Chondrocyte (in vitro differentiated cells): ENCODE measurements around the gene DZIP1. TPM values are rescaled to one million over a fixed set of nuclear protein-coding genes. Genes with fewer than 3 reads are reported as not detected.

Experiments used
- DNase-seq: peaks from one replicate; pipeline ENCODE4 v3.0.0; 2021; ENCODE audit warnings: mixed read lengths, low spot score
- H3K27ac Mint-ChIP-seq: one replicate; pipeline ENCODE4 v1.8.0; 2021; ENCODE audit warnings: mild to moderate bottlenecking, moderate library complexity, mixed read lengths; ENCODE audit not compliant: unreplicated experiment
- H3K27me3 Mint-ChIP-seq: 2 replicates; pipeline ENCODE4 v1.8.0; 2021; ENCODE audit warnings: low read depth, mixed read lengths
- H3K36me3 Mint-ChIP-seq: 2 replicates; pipeline ENCODE4 v1.8.0; 2021; ENCODE audit warnings: low read depth, mixed read lengths
- H3K4me1 Mint-ChIP-seq: 2 replicates; pipeline ENCODE4 v1.8.0; 2021; ENCODE audit warnings: low read depth, mild to moderate bottlenecking, mixed read lengths
- H3K4me3 Mint-ChIP-seq: one replicate; pipeline ENCODE4 v1.8.0; 2021; ENCODE audit warnings: mild to moderate bottlenecking, moderate library complexity, mixed read lengths; ENCODE audit not compliant: unreplicated experiment
- H3K9me3 Mint-ChIP-seq: 2 replicates; pipeline ENCODE4 v1.8.0; 2021; ENCODE audit warnings: low read depth, mixed read lengths
- total RNA-seq: library from RNA; stranded (reverse); gene quantifications from 3 replicates; pipeline ENCODE4 v1.2.1, GENCODE V29; 2021
- TF ChIP-seq, protein P1 (sequence below): fragments of 200-600 bp; sonication (generic); IDR thresholded peaks from 2 replicates; pipeline ENCODE4 v1.5.0; 2021; ENCODE audit warnings: antibody characterized with exemption, mild to moderate bottlenecking, moderate library complexity

Gene DZIP1
- total RNA-seq, 1 donor from 2014 or later: 42.4 TPM

DNA sequence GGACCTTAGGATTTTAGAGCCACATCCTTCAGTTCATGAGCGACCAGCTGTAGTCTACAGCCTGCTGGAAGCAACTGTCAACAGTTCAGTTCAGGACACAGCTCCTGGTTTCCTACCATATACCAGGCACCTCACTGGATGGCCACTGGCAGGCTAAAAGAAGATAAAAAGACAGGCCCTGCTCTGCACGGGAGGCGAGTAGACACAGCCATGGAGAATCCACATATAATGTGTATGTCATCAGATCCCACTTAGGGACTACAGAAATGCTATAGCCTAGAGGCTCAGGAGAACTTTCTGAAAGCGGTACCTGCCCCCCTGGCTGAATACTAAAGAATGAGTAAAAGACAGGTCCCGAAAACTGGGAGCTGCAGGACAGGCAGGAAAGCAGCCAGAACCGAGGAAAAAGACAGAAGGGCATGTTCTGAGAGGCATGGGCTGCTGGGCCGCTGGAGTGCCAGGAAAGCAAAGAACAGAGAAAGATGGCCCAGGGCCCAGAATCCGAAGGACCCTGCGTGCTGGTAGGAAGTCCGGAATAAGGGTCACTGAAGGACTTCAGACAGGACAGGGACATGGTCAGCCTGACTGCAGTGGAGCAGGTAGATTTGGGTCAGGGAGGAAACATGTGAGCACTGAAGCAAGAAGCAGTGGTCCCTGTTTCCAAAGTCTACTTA lies 23.5 kb downstream of the DZIP1 start:
- no peak for DNase-seq
- H3K27me3 Mint-ChIP-seq: no peaks in the 10 kb centered on the region
- H3K27ac Mint-ChIP-seq: no peak overlapping the region
- no peaks in the 10 kb centered on the region for H3K9me3 Mint-ChIP-seq
- TF ChIP-seq, protein P1, sequence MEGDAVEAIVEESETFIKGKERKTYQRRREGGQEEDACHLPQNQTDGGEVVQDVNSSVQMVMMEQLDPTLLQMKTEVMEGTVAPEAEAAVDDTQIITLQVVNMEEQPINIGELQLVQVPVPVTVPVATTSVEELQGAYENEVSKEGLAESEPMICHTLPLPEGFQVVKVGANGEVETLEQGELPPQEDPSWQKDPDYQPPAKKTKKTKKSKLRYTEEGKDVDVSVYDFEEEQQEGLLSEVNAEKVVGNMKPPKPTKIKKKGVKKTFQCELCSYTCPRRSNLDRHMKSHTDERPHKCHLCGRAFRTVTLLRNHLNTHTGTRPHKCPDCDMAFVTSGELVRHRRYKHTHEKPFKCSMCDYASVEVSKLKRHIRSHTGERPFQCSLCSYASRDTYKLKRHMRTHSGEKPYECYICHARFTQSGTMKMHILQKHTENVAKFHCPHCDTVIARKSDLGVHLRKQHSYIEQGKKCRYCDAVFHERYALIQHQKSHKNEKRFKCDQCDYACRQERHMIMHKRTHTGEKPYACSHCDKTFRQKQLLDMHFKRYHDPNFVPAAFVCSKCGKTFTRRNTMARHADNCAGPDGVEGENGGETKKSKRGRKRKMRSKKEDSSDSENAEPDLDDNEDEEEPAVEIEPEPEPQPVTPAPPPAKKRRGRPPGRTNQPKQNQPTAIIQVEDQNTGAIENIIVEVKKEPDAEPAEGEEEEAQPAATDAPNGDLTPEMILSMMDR: no peak
- peaks cover 8% of the 10 kb centered on the region for H3K4me1 Mint-ChIP-seq
- peaks cover 40% of the 10 kb centered on the region for H3K36me3 Mint-ChIP-seq
- no peak overlapping the region for H3K4me3 Mint-ChIP-seq

DNA sequence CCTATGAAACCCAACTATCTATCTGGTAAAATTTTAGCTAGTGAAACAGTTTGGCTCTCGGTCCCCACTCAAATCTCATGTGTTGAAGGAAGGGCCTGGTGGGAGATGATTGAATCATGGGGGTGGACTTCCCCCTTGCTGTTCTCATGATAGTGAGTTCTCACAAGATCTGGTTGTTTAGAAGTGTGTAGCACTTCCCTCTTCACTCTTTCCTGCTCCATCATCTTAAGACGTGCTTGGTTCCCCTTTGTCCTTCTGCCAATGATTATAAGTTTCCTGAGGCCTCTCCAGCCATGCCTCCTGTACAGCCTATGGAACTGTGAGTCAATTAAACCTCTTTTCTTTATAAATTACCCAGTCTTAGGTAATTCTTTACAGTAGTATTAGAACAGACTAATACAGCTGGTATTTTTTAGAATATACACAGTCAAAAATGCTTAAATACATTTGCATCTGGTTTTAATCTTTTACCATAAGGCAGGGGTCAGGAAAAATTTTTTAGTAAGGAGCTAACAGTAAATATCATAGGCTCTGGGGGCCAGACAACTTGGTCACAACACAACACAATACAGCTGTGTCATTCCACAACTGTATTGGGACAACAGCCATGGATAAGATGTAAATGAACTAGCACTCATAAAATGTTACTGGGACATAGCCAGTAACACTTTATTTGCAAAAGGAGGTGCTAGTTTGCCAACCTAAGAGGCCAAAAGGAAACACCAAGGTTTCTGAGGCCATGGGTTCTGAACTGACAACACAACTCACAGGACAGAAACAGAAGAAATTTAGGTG lies 24.3 kb downstream of the DZIP1 start:
- no peaks in the 10 kb centered on the region for H3K27me3 Mint-ChIP-seq
- TF ChIP-seq, protein P1: no peak
- H3K4me1 Mint-ChIP-seq: peaks cover 8% of the 10 kb centered on the region
- no peaks in the 10 kb centered on the region for H3K9me3 Mint-ChIP-seq
- H3K27ac Mint-ChIP-seq: no peak overlapping the region
- peaks cover 39% of the 10 kb centered on the region for H3K36me3 Mint-ChIP-seq
- H3K4me3 Mint-ChIP-seq: no peak overlapping the region
- no peak for DNase-seq

DNA sequence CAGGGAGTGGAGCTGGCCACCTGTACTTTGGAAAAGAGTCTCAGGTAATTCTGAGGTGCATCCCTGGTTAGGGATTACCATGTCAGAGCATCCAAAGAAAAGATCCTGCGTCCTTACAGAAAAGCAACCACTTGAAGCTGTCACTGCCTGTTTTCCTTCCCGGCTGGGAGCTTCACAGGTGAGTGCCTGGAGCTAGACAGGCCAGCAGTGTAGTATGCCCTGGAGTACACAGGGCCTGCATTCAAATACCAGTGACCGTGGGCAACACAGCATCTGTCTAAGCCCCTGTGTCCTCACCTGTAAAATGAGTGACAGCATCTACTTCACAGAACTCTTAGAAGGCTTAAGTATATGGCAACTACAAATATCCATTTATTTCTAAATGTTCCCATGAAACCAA lies 29.0 kb downstream of the DZIP1 start:
- H3K9me3 Mint-ChIP-seq: no peaks in the 10 kb centered on the region
- H3K4me3 Mint-ChIP-seq: no peak overlapping the region
- H3K4me1 Mint-ChIP-seq: no peaks in the 10 kb centered on the region

DNA sequence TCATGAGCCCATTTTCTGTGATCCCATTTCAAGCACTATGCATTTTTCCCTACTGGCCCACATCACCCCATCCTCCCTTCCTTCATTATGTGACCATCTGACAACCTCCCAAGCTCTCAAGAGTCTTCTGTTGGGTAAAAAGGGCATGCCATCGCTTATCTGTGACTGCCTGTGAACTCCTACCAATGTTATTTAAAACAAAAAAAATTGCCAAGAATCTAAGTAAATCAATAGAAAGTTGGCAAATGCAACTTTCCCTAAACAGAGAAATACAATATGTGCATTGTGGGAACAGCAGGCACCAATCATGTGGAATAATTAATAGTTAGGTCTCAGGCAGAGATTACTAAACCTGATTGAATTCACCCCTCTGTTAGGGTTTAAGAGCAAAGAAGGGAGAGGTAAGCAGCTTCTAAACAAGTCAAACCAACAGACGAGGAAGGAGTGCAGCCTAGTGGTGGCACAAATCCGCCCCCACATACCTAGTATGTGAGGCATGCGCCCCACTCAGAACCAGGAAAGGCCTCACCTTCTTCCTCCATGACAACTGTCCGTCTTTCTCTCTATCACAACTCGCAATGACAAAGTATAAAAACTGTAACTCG lies 29.8 kb downstream of the DZIP1 start:
- no peak for DNase-seq
- H3K27ac Mint-ChIP-seq: no peak overlapping the region
- H3K36me3 Mint-ChIP-seq: peaks cover 34% of the 10 kb centered on the region
- TF ChIP-seq, protein P1: no peak
- peaks cover 4% of the 10 kb centered on the region for H3K4me1 Mint-ChIP-seq
- H3K9me3 Mint-ChIP-seq: no peaks in the 10 kb centered on the region
- H3K4me3 Mint-ChIP-seq: no peak overlapping the region
- H3K27me3 Mint-ChIP-seq: no peaks in the 10 kb centered on the region

More for the DNA sequence above, 29.0 kb downstream of the DZIP1 start:
- Mint-ChIP-seq H3K27ac (no peak overlapping the region), H3K27me3 (no peaks in the 10 kb centered on the region), H3K36me3 (peaks cover 41% of the 10 kb centered on the region)
- no peak for DNase-seq
- TF ChIP-seq, protein P1: no peak

DNA sequence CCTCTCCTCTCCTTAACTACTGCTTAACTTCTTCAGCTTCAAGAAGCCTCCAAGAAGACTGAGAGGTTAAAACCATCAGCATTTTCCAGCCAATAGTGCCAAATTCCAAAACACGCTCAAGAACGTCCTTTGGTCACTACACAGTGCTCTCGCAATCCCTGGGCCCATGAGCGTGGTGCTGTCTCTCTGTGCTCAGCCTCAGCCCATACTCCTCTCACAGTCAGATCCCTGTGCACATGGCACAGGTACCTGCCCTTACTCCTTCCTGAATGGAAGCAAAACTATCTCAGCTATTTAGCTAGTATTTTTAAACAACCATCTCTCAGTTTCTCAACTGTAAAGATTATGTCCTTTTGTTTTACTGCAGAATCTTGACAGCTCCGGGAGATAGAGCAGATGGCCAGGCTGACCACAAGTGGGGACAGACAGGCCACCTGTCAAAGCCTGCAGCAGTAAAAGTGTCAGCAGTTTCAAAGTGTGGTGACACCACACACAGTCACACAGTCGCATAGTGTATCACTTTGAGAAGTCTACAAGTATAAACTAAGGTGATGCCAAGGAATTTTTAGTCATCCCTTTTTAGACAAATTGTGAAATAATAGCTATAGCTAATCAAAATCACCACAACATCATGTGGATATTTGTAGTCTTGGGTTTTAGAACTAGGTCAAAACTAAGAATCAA lies 35.7 kb downstream of the DZIP1 start:
- Mint-ChIP-seq H3K27ac (peak overlapping the region; percentile 37), H3K36me3 (peaks cover 26% of the 10 kb centered on the region), H3K9me3 (no peaks in the 10 kb centered on the region), H3K27me3 (no peaks in the 10 kb centered on the region), H3K4me1 (peaks cover 44% of the 10 kb centered on the region), H3K4me3 (no peak overlapping the region)
- DNase-seq: no peak
- TF ChIP-seq, protein P1: no peak
